Astrocyte (in vitro differentiated cells and primary cell): ENCODE results near the gene EIF5A. TPM values are rescaled to one million over a fixed set of nuclear protein-coding genes. Genes with fewer than 3 reads are reported as not detected.

Source experiments
- DNase-seq: peaks from one replicate; pipeline ENCODE4 v3.0.0-alpha.2; 2010; ENCODE audit warnings: low read depth
- FAIRE-seq: peaks from 2 replicates; lab custom pipeline; 2011; peaks lifted over from hg19 to GRCh38; lab: Jason Lieb, UNC
- H2AFZ ChIP-seq: 2 replicates; pipeline ENCODE4 v1.6.0; 2012; ENCODE audit warnings: low read depth, low read length, inconsistent platforms
- H3K27ac ChIP-seq: 2 replicates; pipeline ENCODE4 v1.5.1; 2011; ENCODE audit warnings: low read depth, low read length, inconsistent platforms
- H3K27me3 ChIP-seq: 2 replicates; pipeline ENCODE4 v1.6.0; 2011; ENCODE audit warnings: low read length, inconsistent platforms; ENCODE audit not compliant: insufficient read depth
- H3K36me3 ChIP-seq: 2 replicates; pipeline ENCODE4 v1.5.1; 2011; ENCODE audit warnings: low read length, inconsistent platforms; ENCODE audit not compliant: insufficient read depth
- H3K4me1 ChIP-seq: 2 replicates; pipeline ENCODE4 v1.5.1; 2011; ENCODE audit warnings: low read length, inconsistent platforms; ENCODE audit not compliant: insufficient read depth
- H3K4me2 ChIP-seq: 2 replicates; pipeline ENCODE4 v1.6.0; 2012; ENCODE audit warnings: low read length, inconsistent platforms
- H3K4me3 ChIP-seq: 2 replicates; pipeline ENCODE4 v1.5.1; 2011; ENCODE audit warnings: low read depth, mild to moderate bottlenecking, low read length, inconsistent platforms; ENCODE audit not compliant: insufficient read depth
- H3K79me2 ChIP-seq: 2 replicates; pipeline ENCODE4 v1.6.0; 2012; ENCODE audit warnings: mild to moderate bottlenecking, low read length, inconsistent platforms; ENCODE audit not compliant: insufficient read depth
- H3K9ac ChIP-seq: 2 replicates; pipeline ENCODE4 v1.6.0; 2012; ENCODE audit warnings: mild to moderate bottlenecking, low read length, inconsistent platforms
- H3K9me3 ChIP-seq: 2 replicates; pipeline ENCODE4 v1.5.1; 2012; ENCODE audit warnings: low read depth, mild to moderate bottlenecking, low read length, inconsistent platforms; ENCODE audit not compliant: insufficient read depth
- H4K20me1 ChIP-seq: 2 replicates; pipeline ENCODE4 v1.6.0; 2012; ENCODE audit warnings: low read length, inconsistent platforms; ENCODE audit not compliant: insufficient read depth
- H3K27ac Mint-ChIP-seq: one replicate; pipeline ENCODE4 v1.8.0; 2021; ENCODE audit warnings: mild to moderate bottlenecking, mixed read lengths; ENCODE audit not compliant: unreplicated experiment
- H3K27me3 Mint-ChIP-seq: one replicate; pipeline ENCODE4 v1.8.0; 2021; ENCODE audit warnings: low read depth, mixed read lengths; ENCODE audit not compliant: unreplicated experiment
- H3K36me3 Mint-ChIP-seq: one replicate; pipeline ENCODE4 v1.8.0; 2021; ENCODE audit warnings: low read depth, mixed read lengths; ENCODE audit not compliant: unreplicated experiment
- H3K4me1 Mint-ChIP-seq: one replicate; pipeline ENCODE4 v1.8.0; 2021; ENCODE audit warnings: low read depth, mixed read lengths; ENCODE audit not compliant: unreplicated experiment
- H3K4me3 Mint-ChIP-seq: one replicate; pipeline ENCODE4 v1.8.0; 2021; ENCODE audit warnings: mild to moderate bottlenecking, moderate library complexity, mixed read lengths; ENCODE audit not compliant: unreplicated experiment
- H3K9me3 Mint-ChIP-seq: one replicate; pipeline ENCODE4 v1.8.0; 2021; ENCODE audit warnings: mild to moderate bottlenecking, mixed read lengths; ENCODE audit not compliant: unreplicated experiment
- EZH2 ChIP-seq: IDR thresholded peaks from 2 replicates; pipeline ENCODE4 v1.6.1; 2012; ENCODE audit warnings: mild to moderate bottlenecking, low read length, inconsistent platforms; ENCODE audit not compliant: insufficient read depth
- total RNA-seq: library from RNA; stranded (reverse); gene quantifications from 2 replicates; pipeline ENCODE4 v1.2.1, GENCODE V29; 2021
- TF ChIP-seq, protein P1 (sequence below): IDR thresholded peaks from 2 replicates; pipeline ENCODE4 v1.5.1; 2011; ENCODE audit warnings: low read depth, mild to moderate bottlenecking, inconsistent platforms, low read length, moderate library complexity; ENCODE audit not compliant: insufficient read depth

The EIF5A gene
- total RNA-seq, 1 donor from 2014 or later = 915 TPM

- Histone ChIP-seq H2AFZ (no peak overlapping the region), H3K36me3 (no peaks in the 10 kb centered on the region), H3K27ac (no peak overlapping the region), H3K4me3 (no peak overlapping the region), H3K27me3 (peaks cover 37% of the 10 kb centered on the region), H3K9ac (no peak overlapping the region), H3K4me1 (peaks cover 13% of the 10 kb centered on the region), H3K79me2 (no peaks in the 10 kb centered on the region), H3K4me2 (no peak overlapping the region), H4K20me1 (no peaks in the 10 kb centered on the region), H3K9me3 (no peaks in the 10 kb centered on the region)
- peaks cover 66% of the 10 kb centered on the region for H3K27me3 Mint-ChIP-seq
- H3K9me3 Mint-ChIP-seq = no peaks in the 10 kb centered on the region
- FAIRE-seq (no peak), DNase-seq (no peak)
- H3K4me1 Mint-ChIP-seq = no peaks in the 10 kb centered on the region
- no peak overlapping the region for H3K27ac Mint-ChIP-seq
- H3K4me3 Mint-ChIP-seq = no peak overlapping the region
- H3K36me3 Mint-ChIP-seq = peaks cover 2% of the 10 kb centered on the region
- TF ChIP-seq, protein P1, sequence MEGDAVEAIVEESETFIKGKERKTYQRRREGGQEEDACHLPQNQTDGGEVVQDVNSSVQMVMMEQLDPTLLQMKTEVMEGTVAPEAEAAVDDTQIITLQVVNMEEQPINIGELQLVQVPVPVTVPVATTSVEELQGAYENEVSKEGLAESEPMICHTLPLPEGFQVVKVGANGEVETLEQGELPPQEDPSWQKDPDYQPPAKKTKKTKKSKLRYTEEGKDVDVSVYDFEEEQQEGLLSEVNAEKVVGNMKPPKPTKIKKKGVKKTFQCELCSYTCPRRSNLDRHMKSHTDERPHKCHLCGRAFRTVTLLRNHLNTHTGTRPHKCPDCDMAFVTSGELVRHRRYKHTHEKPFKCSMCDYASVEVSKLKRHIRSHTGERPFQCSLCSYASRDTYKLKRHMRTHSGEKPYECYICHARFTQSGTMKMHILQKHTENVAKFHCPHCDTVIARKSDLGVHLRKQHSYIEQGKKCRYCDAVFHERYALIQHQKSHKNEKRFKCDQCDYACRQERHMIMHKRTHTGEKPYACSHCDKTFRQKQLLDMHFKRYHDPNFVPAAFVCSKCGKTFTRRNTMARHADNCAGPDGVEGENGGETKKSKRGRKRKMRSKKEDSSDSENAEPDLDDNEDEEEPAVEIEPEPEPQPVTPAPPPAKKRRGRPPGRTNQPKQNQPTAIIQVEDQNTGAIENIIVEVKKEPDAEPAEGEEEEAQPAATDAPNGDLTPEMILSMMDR = no peak
- no peak for TF ChIP-seq EZH2
Observed at GRCh38 chr17:7285679-7286078, 21.7 kb upstream of the EIF5A start.

GRCh38 chr17:7289256-7290032 is 18.0 kb upstream of the EIF5A start:
- H3K4me3 ChIP-seq = no peak overlapping the region
- DNase-seq (no peak), FAIRE-seq (no peak)
- H3K27ac Mint-ChIP-seq = no peak overlapping the region
- H3K79me2 ChIP-seq = no peaks in the 10 kb centered on the region
- no peak for TF ChIP-seq EZH2
- TF ChIP-seq, protein P1 = no peak
- H3K9me3 ChIP-seq = no peaks in the 10 kb centered on the region
- H3K4me1 ChIP-seq = no peaks in the 10 kb centered on the region
- peaks cover 2% of the 10 kb centered on the region for H3K4me1 Mint-ChIP-seq
- H2AFZ ChIP-seq = no peak overlapping the region
- H3K4me3 Mint-ChIP-seq = no peak overlapping the region
- peaks cover 2% of the 10 kb centered on the region for H3K36me3 Mint-ChIP-seq
- H3K27me3 ChIP-seq = peaks cover 55% of the 10 kb centered on the region
- no peaks in the 10 kb centered on the region for H3K36me3 ChIP-seq
- H3K9ac ChIP-seq = no peak overlapping the region
- no peak overlapping the region for H3K4me2 ChIP-seq
- H4K20me1 ChIP-seq = no peaks in the 10 kb centered on the region
- no peaks in the 10 kb centered on the region for H3K9me3 Mint-ChIP-seq
- H3K27ac ChIP-seq = no peak overlapping the region
- peaks cover 72% of the 10 kb centered on the region for H3K27me3 Mint-ChIP-seq

DNA sequence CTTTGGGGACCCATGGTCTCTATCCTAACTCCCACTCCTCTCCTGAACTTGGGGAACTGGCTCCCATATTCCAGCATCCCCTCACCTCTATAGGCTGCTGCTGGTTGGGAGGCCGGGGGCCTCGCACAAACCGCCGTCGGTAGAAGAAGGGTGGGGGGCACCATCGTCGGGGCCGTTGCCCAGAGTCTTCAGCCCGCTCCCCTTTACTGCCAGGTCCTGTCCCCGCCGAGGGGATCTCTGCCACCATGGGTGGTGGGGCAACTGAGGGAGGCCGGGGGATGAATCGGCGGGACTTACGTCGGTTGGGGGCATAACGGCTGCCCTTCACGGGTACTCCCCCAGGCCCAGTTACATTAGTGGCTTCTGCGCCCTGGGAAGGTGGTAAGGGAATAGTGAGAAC is 17.3 kb upstream of the EIF5A start:
- no peaks in the 10 kb centered on the region for H3K9me3 ChIP-seq
- FAIRE-seq = no peak
- no peak overlapping the region for H2AFZ ChIP-seq
- H3K27ac Mint-ChIP-seq = no peak overlapping the region
- no peak overlapping the region for H3K9ac ChIP-seq
- peaks cover 72% of the 10 kb centered on the region for H3K27me3 Mint-ChIP-seq
- no peak for DNase-seq
- H3K4me2 ChIP-seq = no peak overlapping the region
- TF ChIP-seq, protein P1 = no peak
- TF ChIP-seq EZH2 = no peak
- H3K9me3 Mint-ChIP-seq = no peaks in the 10 kb centered on the region
- H4K20me1 ChIP-seq = no peaks in the 10 kb centered on the region
- H3K27ac ChIP-seq = no peak overlapping the region
- no peaks in the 10 kb centered on the region for H3K79me2 ChIP-seq
- peaks cover 55% of the 10 kb centered on the region for H3K27me3 ChIP-seq
- H3K36me3 Mint-ChIP-seq = peaks cover 2% of the 10 kb centered on the region
- H3K4me3 ChIP-seq = no peak overlapping the region
- peaks cover 3% of the 10 kb centered on the region for H3K4me1 ChIP-seq
- H3K36me3 ChIP-seq = no peaks in the 10 kb centered on the region
- H3K4me1 Mint-ChIP-seq = peaks cover 2% of the 10 kb centered on the region
- H3K4me3 Mint-ChIP-seq = no peak overlapping the region
